NCI-H1694 treated with DMSO at 0.1 percent for 48 hours (cell line): Measurements from ENCODE around the gene KIAA2012.

ENCODE experiments used
- DNase-seq: peaks from one replicate; lab custom pipeline; 2025; lab: John Stamatoyannopoulos, UW

Gene KIAA2012

DNA sequence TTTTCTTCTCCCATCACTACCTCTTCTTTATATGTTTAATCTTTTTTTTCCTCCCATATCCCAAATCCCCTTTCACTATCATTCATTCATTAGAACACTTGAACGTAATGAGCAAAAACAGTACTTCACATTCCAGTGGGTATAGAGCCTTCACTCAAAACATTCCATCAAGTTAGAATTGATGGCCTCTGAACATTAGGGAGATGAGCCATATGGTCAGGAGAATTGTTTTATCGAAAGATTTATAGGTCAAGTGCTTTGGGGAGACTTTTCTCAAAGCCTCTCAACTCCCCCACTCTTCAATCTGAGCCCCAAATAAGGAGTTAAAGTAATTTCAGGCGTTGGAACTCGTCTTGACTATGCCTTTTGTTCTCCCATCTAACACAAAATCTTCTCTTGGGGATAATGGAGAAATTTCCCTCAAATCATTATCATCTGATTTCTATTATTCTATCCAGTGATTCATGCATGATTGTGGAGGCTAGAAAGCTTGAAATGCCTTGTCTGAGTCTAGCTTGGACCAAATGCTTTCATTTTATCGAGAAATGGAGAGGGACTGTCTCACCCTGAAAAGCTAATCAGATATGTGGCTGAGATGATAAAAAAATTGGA, 79.2 kb downstream of the KIAA2012 start:
- no peak for DNase-seq

GRCh38 chr2:202154613-202155012, 81.6 kb downstream of the KIAA2012 start:
- no peak for DNase-seq

DNA sequence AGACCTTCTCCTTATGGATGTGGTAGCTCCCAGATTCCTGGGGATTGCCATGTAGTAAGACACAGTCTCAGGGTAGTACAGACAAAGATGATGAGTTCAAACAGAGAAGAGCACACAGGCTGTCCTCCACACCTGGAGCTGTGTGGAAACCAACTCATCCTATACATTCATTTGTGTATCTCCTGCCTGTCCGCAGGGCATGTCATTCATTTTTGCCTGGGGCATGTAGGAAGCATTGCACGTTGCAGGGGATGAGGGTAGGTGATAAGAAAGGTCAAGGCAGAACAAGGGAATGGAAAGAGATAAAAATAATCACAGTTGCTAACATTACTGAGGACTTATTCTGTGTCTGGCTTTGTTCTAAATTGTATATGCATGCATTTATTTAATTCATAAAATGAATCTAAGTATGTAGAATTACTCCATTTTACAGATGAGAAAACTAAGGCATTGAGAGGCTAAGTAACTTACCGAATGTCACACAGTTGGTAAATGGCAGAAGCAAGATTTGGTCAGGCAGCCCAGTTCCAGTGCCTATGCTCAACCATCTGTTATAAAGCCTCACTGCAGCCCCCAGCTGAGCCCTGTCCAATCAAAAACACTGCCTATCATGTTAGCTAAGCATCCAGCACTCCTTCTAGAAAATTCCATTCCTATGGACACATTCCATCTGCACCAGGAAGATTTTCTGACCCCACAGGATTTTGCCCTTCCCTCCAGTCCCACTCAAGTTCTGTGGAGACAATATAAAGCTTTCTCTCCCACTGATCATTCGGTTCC, 84.3 kb downstream of the KIAA2012 start:
- no peak for DNase-seq

- peak; percentile 53 for DNase-seq
Observed at GRCh38 chr2:202158796-202159195, 85.7 kb downstream of the KIAA2012 start.

GRCh38 chr2:202161151-202161835, 88.2 kb downstream of the KIAA2012 start:
- DNase-seq = peak; percentile 85

GRCh38 chr2:202164411-202164810, 91.4 kb downstream of the KIAA2012 start:
- no peak for DNase-seq

- no peak for DNase-seq
Observed at GRCh38 chr2:202165208-202165607, 92.2 kb downstream of the KIAA2012 start.

GRCh38 chr2:202165945-202166344, 92.9 kb downstream of the KIAA2012 start:
- no peak for DNase-seq

DNA sequence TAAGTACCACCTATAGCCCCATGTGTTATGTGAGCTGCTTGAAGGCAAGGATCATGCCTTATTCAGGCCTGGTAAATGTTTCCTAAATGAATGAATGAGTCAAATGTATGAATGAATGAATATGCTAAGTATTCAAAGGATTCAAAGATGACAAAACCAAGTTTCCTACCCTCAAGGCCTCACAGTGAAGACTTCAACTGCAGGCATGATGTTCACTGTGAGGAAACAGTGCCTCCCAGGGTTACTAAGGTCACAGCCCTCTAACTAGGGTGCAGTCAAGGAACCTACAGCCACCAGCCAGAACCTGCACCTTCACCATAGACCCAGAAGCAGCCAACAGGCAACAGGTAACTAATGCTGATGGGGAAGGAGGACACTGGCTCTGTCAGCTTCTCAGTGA, 96.1 kb downstream of the KIAA2012 start:
- no peak for DNase-seq

GRCh38 chr2:202169832-202170424, 96.9 kb downstream of the KIAA2012 start:
- DNase-seq = no peak

- DNase-seq = no peak
Observed at GRCh38 chr2:202171241-202171825, 98.3 kb downstream of the KIAA2012 start.

DNA sequence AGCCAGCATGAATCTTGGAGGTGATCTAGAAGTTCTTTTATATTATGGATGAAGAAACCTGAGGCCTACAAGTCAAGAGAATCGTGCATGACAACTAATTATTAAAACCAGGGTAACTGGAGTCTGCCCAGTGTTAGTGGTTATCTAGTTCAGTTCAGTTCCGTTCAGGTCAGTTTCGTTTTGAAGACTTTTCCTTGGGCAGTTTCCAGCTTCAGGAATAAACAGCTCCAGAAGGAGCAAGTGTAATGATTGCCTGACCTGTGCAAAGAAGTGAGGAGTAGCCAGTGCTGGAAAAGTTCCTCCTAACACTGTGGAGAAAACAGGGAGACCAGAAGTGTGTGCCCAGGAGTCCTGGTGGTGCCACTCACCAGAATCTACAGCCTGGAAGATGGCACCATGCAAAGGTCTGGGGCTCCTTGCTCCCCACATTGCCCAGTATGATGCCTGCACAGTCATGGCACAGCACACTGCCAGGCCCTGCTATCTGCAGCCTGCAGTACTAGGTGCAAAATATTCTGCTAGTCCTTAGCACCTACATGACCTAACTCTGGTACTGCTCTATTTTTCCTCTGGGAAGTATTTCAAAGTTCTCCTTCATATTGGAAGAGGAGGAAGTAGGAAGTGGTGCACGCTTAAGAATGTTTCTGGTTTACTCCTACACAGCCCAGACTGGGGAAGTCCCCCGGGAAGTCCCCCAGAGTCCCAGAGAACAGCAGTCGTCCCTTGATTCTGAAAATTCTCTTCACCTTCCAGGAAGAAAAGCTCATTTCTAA, 99.6 kb downstream of the KIAA2012 start:
- DNase-seq = no peak

DNA sequence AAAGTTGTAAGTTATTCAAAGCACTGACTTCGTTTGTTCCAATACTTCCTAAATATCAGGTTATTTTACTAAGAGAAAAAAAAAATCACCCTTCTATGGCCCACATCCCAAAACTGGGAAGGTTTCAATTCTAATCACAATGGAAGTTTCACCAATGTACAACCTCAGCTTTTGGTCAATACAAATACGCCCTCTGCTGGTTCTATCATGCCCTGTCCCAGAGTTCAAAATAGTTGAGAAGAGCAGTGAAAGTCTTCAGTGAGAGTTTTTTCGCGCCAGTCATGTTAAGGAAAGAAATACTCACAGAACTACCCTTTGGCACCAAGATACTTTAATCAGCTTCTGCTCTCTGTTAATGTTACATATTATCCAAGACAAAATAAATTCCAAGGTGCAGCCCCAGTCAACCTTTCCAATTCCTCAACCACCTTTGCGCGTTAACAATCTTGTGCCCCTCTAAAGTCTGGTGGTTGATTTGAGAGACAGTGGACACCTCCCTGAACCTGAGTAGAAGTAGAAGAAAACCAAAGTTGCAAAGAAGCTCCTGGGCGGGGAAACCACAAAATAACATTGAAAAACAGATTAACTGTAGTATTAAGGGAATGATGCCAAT, 105.4 kb downstream of the KIAA2012 start:
- DNase-seq = peak; percentile 62

- no peak for DNase-seq
Observed at GRCh38 chr2:202184557-202184956, 111.5 kb downstream of the KIAA2012 start.

DNA sequence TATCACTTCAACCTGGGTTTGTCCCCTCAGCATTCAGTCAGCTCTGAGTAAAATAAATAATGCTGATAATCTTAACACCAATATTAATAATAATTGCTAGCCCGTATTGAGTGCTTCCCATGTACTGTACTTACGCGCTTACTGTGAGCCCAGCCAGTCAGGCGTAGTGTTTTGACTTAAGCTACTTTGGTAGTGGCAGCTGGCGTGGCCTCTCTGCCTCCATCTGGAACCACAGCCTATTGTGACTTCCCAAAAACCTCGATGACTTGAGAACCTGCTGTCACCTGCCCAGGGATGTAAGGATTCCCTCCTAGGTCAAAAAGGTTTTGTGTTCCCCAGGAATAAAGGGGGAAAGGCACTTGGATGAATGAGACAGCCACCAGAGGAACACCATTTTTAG, 112.1 kb downstream of the KIAA2012 start:
- peak; percentile 5 for DNase-seq

- DNase-seq = no peak
Observed at GRCh38 chr2:202186641-202187202, 113.7 kb downstream of the KIAA2012 start.

- DNase-seq = no peak
Observed at GRCh38 chr2:202187570-202187969, 114.5 kb downstream of the KIAA2012 start.

GRCh38 chr2:202193305-202193704, 120.2 kb downstream of the KIAA2012 start:
- no peak for DNase-seq

GRCh38 chr2:202193881-202194353, 120.9 kb downstream of the KIAA2012 start:
- DNase-seq = no peak

- no peak for DNase-seq
Observed at GRCh38 chr2:202194418-202194817, 121.4 kb downstream of the KIAA2012 start.

GRCh38 chr2:202196727-202197126, 123.7 kb downstream of the KIAA2012 start:
- no peak for DNase-seq
